HG03442 (cell line): ENCODE data around the gene ILDR2.

Source experiments
- ATAC-seq: cut with Tn5 transposase; IDR thresholded peaks from one replicate; pipeline ENCODE4 v1.9.1; 2021; ENCODE audit warnings: mild to moderate bottlenecking, moderate library complexity; ENCODE audit not compliant: unreplicated experiment

The ILDR2 gene

DNA sequence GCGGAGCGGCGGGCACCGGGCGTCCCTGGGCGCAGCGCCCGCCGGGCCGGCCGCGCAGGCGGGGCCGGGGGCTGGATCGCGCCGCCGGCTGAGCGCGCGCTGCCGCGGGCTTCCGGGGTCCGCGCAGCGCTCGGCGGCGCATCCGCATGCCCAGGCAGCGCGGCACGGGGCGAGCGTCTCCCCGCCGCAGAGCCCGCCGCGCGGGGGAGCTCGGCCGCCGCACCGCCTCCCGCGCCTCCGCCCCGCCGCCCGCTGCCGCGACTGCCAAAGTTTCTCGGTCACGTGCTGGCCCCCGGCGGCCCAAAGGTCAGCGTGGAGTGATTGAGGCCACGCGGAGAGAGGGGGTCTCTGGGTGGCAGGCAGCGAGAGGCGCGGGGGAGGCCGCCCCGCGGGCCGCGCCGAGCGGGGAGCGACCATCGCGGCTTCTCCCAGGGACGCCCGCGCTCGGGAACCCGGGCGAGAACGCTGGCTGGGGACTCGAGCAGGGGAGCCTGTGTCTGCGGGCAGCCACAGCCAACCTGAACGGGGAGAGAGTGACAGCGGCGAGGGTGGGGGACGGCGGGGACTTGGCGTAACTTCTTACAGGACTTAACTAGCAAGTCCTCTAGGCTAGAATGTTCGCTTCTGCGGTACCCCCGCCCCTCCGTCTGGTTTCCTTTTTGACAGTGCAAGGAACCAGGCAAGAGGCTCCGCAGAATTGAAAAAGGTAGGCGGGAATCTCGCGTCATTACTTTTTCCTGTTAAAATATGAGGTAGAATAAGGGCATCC is at the start of gene ILDR2:
ILDR2 (minus strand) TSS at position 180 of the 769 bp plus-strand sequence. CDS start 272 bp downstream, outside the sequence.
- ATAC-seq, result peak; percentile 59

- ATAC-seq, result no peak
Observed at GRCh38 chr1:167022384-167022783, 47.0 kb upstream of the ILDR2 start.

DNA sequence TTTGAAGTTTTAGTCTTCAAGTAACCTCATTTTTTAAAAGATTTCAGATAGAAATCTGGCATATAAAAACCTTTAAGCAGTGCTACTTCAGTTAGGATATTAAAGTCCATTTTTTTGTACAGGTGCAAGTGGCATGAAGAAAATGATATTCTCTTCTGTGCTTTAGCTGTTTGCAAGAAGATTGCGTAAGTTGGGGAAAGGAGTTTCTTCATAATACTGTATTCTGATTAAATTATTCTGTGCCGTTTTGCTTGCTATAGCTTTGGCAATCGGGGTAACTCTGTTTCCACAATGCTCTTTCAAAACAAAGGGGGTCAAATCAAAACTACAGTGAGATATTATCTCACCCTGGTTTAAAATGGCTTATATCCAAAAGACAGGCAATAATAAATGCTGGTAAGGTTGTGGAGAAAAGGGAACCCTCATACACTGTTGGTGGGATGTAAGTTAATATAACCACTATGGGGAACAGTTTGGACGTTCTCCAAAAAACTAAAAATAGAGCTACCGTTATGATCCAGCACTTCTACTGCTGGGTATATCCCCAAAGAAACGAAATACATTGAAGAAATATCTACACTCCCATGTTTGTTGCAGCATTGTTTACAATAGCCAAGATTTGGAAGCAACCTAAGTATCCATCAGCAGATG is 40.9 kb upstream of the ILDR2 start:
- no peak for ATAC-seq

- ATAC-seq, result no peak
Observed at GRCh38 chr1:167013108-167013929, 38.0 kb upstream of the ILDR2 start.

DNA sequence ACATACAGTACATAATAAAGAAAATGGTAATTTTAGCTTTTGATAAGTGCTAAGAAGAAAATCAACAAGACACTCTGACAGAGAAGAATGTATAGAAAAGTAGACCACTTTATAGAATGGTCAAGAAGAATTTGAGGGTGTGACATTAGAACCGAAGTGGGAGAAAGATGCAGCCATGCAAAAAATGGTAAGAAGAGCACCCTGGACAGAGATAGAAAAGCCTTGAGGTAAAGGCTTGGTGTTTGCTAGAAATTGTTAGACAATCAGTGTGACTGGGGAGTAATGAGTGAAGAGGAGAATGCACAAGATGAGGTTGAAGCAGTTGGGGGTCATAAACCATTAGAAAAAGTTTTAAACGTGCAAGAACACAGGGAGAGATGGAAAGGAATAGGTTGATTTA is 37.2 kb upstream of the ILDR2 start:
- ATAC-seq, result no peak

DNA sequence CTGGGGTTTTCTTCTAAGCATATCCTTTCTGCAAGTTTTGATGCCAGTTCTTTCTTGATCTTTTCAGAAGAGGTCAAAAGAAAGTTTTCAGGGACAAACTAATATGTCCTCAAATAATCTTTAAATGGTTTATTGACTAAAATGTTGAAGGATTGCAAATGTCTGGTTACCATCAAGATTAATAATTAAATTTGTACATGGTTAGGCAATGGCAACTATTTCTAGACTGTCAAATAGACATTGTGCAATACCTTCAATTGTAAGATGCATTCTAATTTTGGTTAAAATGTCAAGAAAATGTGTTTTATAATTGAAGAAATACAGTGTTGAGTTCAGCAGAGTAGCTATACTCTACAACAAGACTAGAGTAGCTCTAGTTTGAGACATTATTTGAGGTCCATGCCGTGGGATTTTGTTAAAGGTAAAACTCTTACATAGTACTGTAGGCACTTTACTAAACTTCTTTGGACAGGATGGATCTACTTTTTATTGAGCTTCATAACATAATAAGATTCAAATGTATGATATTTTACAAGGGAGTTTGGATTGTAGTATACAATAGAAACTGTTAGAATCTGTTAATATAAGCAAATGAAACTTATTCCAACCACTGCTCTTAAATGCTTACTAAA is 36.3 kb upstream of the ILDR2 start:
- no peak for ATAC-seq

- ATAC-seq, result no peak
Observed at GRCh38 chr1:167003711-167004110, 28.4 kb upstream of the ILDR2 start.

DNA sequence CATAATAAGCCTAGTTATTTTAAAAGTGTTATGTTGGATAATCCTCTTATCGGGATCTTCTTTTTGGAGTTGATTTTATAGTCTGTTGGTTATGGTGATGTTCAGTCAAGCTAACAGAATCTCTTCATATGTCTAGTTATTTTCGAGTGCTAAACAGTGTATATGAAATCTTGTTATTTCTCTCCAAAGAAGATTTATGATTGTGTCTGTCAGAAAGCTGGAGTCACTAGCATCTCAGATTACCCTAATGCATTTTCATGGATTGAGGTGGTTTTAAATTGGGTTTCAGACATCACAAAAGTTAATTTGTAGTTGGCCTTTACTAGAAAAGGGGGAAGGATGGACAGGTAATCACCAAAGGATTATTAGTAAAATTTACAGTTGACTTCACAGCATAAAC is 27.0 kb upstream of the ILDR2 start:
- ATAC-seq, result no peak

DNA sequence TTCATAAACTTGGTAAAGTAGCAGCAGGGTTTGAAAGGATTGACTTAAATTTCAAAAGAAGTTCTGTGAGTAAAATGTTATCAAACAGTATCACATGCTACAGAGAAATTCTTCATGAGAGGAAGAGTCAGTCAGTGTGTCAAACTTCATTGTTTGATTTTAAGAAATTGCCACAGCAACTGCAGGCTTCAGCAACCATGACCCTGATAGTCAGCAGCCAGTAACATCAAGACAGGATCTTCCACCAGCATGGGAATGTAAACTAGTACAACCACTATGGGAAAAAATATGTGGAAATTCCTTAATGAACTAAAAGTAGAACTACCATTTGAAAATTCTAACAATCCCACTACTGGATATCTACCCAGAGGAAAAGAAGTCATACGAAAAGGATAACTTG is 25.2 kb upstream of the ILDR2 start:
- no peak for ATAC-seq

DNA sequence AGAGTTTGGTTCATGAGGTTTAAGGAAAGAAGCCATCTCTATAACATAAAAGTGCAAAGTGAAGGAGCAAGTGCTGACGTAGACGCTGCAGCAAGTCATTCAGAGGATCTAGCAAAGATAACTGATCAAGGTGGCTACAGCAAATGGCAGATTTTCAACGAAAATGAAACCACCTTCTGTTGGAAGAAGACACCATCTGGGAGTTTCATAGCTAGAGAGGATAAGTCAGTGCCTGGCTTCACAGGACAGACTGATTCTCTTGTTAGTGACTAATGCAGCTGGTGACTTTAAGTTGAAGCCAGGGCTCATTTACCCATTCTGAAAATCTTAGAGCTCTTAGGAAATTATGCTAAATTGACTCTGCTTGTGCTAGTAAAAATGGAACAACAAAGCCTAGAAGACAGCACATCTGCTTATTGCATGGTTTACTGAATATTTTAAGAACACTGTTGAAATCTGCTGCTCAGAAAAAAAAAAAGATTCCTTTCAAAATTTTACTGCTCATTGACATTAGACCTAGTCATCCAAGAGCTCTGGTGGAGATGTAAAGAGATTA is 24.2 kb upstream of the ILDR2 start:
- no peak for ATAC-seq

GRCh38 chr1:166999075-166999474 is 23.7 kb upstream of the ILDR2 start:
- no peak for ATAC-seq

DNA sequence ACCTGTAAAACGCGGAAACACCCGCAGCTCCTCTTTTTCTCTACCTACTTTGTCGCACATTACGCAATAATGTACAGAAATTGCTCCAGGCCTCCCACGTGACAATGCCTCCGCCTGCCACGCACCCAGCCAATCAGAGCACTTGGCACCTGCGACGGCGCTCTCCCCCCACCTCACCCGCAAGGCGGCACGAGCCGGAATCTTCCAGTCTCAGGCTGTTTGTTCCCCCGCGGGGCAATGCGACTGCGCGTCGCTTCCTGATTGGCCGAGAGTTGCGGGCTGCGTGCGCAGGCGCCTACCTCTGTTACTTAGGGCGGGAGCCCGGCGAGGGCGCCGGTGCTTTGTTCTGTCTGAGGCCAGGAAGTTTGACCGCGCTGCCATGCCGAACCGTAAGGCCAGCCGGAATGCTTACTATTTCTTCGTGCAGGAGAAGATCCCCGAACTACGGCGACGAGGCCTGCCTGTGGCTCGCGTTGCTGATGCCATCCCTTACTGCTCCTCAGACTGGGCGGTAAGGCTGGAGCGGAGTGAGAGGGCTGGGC is 13.7 kb upstream of the ILDR2 start, which contains the start of gene MAEL:
MAEL (plus strand) TSS at position 307 of the 542 bp plus-strand sequence; CDS start at position 380, 73 bp downstream.
- no peak for ATAC-seq

- no peak for ATAC-seq
Observed at GRCh38 chr1:166981589-166981988, 6.2 kb upstream of the ILDR2 start.

DNA sequence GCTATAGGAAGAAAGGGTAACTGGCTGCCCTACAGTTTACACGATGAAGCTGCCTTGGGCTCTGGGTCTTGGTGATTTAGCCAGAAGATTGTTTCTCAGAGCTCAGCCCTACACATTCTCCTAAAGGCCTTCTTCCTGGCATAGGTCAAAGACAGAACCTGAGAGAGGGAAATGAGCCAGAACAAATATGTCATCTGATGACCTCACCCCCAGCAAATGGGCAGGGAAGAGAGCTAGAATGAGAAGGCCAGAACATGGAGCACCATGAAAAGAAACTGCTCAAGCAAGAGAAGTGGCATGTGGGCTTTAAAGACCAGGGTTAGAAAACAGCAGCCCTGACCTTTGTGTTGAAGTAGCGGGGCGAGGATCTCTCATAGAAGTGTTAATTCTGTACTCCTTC is 5.5 kb upstream of the ILDR2 start:
- no peak for ATAC-seq

DNA sequence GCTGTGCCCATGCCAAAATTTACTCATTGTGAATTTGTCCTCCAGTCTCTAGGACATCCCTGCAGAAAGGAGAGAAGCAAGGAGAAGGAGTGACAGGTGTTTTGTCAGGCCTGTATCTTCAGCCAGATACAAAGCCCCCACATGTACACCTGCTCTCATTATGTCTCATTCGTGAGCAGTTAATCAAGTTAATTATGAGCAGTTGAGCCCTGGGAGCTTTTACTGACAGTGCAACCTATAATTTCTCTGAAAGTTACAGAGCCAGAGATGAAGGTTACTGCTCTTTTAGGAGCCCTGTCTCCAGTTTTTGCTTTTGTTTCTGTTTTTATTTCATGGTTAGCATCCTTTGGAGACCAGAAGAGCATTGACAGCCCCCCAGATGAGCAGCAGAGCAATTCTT is 5.0 kb upstream of the ILDR2 start:
- no peak for ATAC-seq

- ATAC-seq, result peak; percentile 47
Observed at GRCh38 chr1:166978821-166979220, 3.5 kb upstream of the ILDR2 start.

- ATAC-seq, result no peak
Observed at GRCh38 chr1:166977951-166978350, 2.6 kb upstream of the ILDR2 start.

DNA sequence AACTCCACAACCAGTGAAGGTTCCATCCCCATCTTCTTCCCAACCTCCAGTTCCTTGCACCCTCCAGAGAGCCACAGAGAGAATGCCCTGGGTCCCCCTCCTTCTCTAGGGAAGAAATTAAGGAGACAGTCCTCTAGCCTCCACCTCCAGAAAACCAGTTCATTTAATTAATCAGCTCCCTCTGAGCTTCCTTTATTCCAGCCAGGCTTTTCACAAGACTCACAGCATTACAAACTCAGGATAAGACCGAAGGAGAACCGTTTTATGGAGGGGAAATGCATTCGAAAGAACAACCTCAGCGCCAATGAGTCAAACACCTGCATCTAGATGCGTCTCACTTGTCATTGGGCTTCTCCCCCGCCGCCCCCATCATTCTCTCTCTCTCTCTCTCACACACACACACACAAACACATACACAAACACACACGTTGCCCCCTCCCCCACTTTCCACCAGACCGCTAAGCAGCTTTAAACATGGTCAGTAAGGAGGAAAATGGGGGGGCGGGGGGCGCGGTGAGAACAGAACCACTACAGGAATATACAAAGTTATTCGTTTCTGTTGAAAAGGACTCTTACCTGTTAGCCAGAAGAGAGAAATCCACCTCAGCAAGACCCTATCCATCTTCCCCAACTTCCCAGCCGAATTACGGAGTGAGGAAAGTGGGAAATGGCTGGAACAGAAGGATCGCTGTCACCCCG is 544 bp downstream of the ILDR2 start:
- ATAC-seq, result no peak

GRCh38 chr1:166972826-166973225 is 2.5 kb downstream of the ILDR2 start:
- ATAC-seq, result no peak

GRCh38 chr1:166972193-166972592 is 3.1 kb downstream of the ILDR2 start:
- no peak for ATAC-seq
